WTC11 (cell line): Measurements from ENCODE around the gene SPAG8. TPM values are rescaled to one million over a fixed set of nuclear protein-coding genes. Genes with fewer than 3 reads are reported as not detected.

Experiments
- ESRRA ChIP-seq: sonication (generic); formaldehyde crosslinking; IDR thresholded peaks from 2 replicates; pipeline ENCODE4 v1.8.1; 2022; ENCODE audit warnings: mild to moderate bottlenecking, missing genetic modification reagents, borderline replicate concordance
- ETV6 ChIP-seq: sonication (generic); formaldehyde crosslinking; IDR thresholded peaks from 2 replicates; pipeline ENCODE4 v1.8.1; 2022; ENCODE audit warnings: mild to moderate bottlenecking, missing genetic modification reagents
- FOXK1 ChIP-seq: sonication (generic); formaldehyde crosslinking; IDR thresholded peaks from 2 replicates; pipeline ENCODE4 v1.8.0; 2022; ENCODE audit warnings: mild to moderate bottlenecking, moderate library complexity, missing genetic modification reagents
- MYBL2 ChIP-seq: sonication (generic); formaldehyde crosslinking; IDR thresholded peaks from 2 replicates; pipeline ENCODE4 v1.8.1; 2023; ENCODE audit warnings: mild to moderate bottlenecking, moderate library complexity, missing genetic modification reagents
- PRRX2 ChIP-seq: fragments of 250-450 bp; sonication (Bioruptor Pico); IDR thresholded peaks from 2 replicates; pipeline ENCODE4 v1.8.0; 2021; ENCODE audit warnings: mild to moderate bottlenecking
- TP53 ChIP-seq: sonication (generic); formaldehyde crosslinking; IDR thresholded peaks from 2 replicates; pipeline ENCODE4 v1.8.1; 2023; ENCODE audit warnings: mild to moderate bottlenecking, missing genetic modification reagents
- ZBTB21 ChIP-seq: sonication (generic); formaldehyde crosslinking; IDR thresholded peaks from 2 replicates; pipeline ENCODE4 v1.8.1; 2023; ENCODE audit warnings: mild to moderate bottlenecking, missing genetic modification reagents, borderline replicate concordance
- ZNF232 ChIP-seq: sonication (generic); formaldehyde crosslinking; IDR thresholded peaks from 2 replicates; pipeline ENCODE4 v1.8.0; 2022; ENCODE audit warnings: mild to moderate bottlenecking, missing genetic modification reagents
- total RNA-seq: library from RNA; stranded (reverse); gene quantifications from 3 replicates; pipeline ENCODE4 v1.2.3, GENCODE V29; 2021
- TF ChIP-seq, protein P1 (sequence below): sonication (generic); formaldehyde crosslinking; IDR thresholded peaks from 2 replicates; pipeline ENCODE4 v1.8.1; 2023; ENCODE audit warnings: mild to moderate bottlenecking, missing genetic modification reagents, borderline replicate concordance
- TF ChIP-seq, protein P2 (sequence below): sonication (generic); formaldehyde crosslinking; IDR thresholded peaks from 2 replicates; pipeline ENCODE4 v1.8.0; 2022; ENCODE audit warnings: mild to moderate bottlenecking, missing genetic modification reagents
- TF ChIP-seq, protein P3 (sequence below): sonication (generic); formaldehyde crosslinking; IDR thresholded peaks from 2 replicates; pipeline ENCODE4 v1.8.0; 2022; ENCODE audit warnings: mild to moderate bottlenecking, missing genetic modification reagents
- TF ChIP-seq, protein P4 (sequence below): sonication (generic); formaldehyde crosslinking; IDR thresholded peaks from 2 replicates; pipeline ENCODE4 v1.8.0; 2022; ENCODE audit warnings: mild to moderate bottlenecking, missing genetic modification reagents
- TF ChIP-seq, protein P5 (sequence below): fragments of 250-450 bp; sonication (Bioruptor Pico); IDR thresholded peaks from 2 replicates; pipeline ENCODE4 v1.9.0; 2021; ENCODE audit warnings: mild to moderate bottlenecking
- TF ChIP-seq, protein P6 (sequence below): sonication (generic); formaldehyde crosslinking; IDR thresholded peaks from 2 replicates; pipeline ENCODE4 v1.8.1; 2022; ENCODE audit warnings: mild to moderate bottlenecking, moderate library complexity, missing genetic modification reagents
- TF ChIP-seq, protein P7 (sequence below): sonication (generic); formaldehyde crosslinking; IDR thresholded peaks from 2 replicates; pipeline ENCODE4 v1.8.0; 2023; ENCODE audit warnings: missing genetic modification reagents
- TF ChIP-seq, protein P8 (sequence below): sonication (generic); formaldehyde crosslinking; IDR thresholded peaks from 2 replicates; pipeline ENCODE4 v1.8.0; 2023; ENCODE audit warnings: mild to moderate bottlenecking, missing genetic modification reagents
- TF ChIP-seq, protein P9 (sequence below): sonication (generic); formaldehyde crosslinking; IDR thresholded peaks from 2 replicates; pipeline ENCODE4 v1.8.1; 2023; ENCODE audit warnings: mild to moderate bottlenecking, moderate library complexity, missing genetic modification reagents
- TF ChIP-seq, protein P10 (sequence below): sonication (generic); formaldehyde crosslinking; IDR thresholded peaks from 2 replicates; pipeline ENCODE4 v1.8.1; 2023; ENCODE audit warnings: mild to moderate bottlenecking, missing genetic modification reagents, moderate library complexity

Gene SPAG8
- total RNA-seq, 1 experiment from 2014 or later = 0.72 TPM

DNA sequence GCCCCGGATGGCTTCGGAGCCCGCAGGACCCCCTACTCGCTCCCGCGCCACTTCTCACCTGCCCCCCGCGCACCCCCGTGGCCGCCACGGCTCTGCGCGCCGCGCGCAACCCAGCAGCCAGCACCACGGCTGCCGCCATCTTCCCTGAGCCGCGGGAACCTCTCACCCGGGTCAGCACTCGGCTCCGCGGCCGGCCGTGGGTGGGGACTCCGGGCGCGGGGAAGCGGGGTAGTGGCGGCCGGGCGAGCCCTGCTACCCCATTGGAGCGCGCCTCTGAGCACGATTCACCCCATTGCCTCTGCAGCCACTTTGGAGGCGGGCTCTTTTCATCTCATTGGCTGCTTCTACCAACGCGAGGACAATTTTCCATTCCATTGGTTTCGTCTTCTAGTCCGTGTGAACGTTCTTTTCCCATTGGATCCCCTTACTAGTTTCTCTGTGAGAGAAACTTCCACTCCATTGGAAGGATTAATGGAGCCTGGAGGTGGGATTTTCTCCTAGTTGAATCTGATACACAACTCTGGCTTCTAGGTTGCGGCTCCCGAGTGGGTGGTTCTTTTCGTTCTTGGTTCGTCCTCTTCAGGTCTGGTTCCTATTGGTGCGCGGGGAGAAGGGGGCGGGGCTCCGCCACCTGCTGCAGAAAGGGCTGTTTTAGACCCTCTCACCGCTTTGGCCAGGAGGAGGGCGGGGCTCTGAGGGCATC, 2.9 kb upstream of the SPAG8 start, which contains the start of gene HINT2 (continued):
- TF ChIP-seq, protein P1, sequence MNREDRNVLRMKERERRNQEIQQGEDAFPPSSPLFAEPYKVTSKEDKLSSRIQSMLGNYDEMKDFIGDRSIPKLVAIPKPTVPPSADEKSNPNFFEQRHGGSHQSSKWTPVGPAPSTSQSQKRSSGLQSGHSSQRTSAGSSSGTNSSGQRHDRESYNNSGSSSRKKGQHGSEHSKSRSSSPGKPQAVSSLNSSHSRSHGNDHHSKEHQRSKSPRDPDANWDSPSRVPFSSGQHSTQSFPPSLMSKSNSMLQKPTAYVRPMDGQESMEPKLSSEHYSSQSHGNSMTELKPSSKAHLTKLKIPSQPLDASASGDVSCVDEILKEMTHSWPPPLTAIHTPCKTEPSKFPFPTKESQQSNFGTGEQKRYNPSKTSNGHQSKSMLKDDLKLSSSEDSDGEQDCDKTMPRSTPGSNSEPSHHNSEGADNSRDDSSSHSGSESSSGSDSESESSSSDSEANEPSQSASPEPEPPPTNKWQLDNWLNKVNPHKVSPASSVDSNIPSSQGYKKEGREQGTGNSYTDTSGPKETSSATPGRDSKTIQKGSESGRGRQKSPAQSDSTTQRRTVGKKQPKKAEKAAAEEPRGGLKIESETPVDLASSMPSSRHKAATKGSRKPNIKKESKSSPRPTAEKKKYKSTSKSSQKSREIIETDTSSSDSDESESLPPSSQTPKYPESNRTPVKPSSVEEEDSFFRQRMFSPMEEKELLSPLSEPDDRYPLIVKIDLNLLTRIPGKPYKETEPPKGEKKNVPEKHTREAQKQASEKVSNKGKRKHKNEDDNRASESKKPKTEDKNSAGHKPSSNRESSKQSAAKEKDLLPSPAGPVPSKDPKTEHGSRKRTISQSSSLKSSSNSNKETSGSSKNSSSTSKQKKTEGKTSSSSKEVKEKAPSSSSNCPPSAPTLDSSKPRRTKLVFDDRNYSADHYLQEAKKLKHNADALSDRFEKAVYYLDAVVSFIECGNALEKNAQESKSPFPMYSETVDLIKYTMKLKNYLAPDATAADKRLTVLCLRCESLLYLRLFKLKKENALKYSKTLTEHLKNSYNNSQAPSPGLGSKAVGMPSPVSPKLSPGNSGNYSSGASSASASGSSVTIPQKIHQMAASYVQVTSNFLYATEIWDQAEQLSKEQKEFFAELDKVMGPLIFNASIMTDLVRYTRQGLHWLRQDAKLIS (CRISPR knock-in tag) = no peak
- TF ChIP-seq TP53 (CRISPR knock-in tag) (peak; percentile 74; the same call in 1 of the 2 replicates), ZBTB21 (CRISPR knock-in tag) (peak; percentile 73; the same call in 1 of the 2 replicates), FOXK1 (CRISPR knock-in tag) (0 out of 2 replicates have a peak, but pooled peaks have one; percentile 6), ZNF232 (peak; percentile 9; the same call in 1 of the 2 replicates), PRRX2 (CRISPR knock-in tag) (no peak), ESRRA (peak; percentile 68; the same call in 1 of the 2 replicates), ETV6 (CRISPR knock-in tag) (peak; percentile 63; the same call in 1 of the 2 replicates), MYBL2 (CRISPR knock-in tag) (peak; percentile 18; the same call in 1 of the 2 replicates)
- TF ChIP-seq, protein P2, sequence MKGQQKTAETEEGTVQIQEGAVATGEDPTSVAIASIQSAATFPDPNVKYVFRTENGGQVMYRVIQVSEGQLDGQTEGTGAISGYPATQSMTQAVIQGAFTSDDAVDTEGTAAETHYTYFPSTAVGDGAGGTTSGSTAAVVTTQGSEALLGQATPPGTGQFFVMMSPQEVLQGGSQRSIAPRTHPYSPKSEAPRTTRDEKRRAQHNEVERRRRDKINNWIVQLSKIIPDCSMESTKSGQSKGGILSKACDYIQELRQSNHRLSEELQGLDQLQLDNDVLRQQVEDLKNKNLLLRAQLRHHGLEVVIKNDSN (CRISPR knock-in tag) = 0 out of 2 replicates have a peak, but pooled peaks have one; percentile 4
- TF ChIP-seq, protein P3, sequence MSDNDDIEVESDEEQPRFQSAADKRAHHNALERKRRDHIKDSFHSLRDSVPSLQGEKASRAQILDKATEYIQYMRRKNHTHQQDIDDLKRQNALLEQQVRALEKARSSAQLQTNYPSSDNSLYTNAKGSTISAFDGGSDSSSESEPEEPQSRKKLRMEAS = peak; percentile 38; the same call in 1 of the 2 replicates
- TF ChIP-seq, protein P4, sequence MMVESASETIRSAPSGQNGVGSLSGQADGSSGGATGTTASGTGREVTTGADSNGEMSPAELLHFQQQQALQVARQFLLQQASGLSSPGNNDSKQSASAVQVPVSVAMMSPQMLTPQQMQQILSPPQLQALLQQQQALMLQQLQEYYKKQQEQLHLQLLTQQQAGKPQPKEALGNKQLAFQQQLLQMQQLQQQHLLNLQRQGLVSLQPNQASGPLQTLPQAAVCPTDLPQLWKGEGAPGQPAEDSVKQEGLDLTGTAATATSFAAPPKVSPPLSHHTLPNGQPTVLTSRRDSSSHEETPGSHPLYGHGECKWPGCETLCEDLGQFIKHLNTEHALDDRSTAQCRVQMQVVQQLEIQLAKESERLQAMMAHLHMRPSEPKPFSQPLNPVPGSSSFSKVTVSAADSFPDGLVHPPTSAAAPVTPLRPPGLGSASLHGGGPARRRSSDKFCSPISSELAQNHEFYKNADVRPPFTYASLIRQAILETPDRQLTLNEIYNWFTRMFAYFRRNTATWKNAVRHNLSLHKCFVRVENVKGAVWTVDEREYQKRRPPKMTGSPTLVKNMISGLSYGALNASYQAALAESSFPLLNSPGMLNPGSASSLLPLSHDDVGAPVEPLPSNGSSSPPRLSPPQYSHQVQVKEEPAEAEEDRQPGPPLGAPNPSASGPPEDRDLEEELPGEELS = no peak; the same call in 1 of the 2 replicates
- TF ChIP-seq, protein P5, sequence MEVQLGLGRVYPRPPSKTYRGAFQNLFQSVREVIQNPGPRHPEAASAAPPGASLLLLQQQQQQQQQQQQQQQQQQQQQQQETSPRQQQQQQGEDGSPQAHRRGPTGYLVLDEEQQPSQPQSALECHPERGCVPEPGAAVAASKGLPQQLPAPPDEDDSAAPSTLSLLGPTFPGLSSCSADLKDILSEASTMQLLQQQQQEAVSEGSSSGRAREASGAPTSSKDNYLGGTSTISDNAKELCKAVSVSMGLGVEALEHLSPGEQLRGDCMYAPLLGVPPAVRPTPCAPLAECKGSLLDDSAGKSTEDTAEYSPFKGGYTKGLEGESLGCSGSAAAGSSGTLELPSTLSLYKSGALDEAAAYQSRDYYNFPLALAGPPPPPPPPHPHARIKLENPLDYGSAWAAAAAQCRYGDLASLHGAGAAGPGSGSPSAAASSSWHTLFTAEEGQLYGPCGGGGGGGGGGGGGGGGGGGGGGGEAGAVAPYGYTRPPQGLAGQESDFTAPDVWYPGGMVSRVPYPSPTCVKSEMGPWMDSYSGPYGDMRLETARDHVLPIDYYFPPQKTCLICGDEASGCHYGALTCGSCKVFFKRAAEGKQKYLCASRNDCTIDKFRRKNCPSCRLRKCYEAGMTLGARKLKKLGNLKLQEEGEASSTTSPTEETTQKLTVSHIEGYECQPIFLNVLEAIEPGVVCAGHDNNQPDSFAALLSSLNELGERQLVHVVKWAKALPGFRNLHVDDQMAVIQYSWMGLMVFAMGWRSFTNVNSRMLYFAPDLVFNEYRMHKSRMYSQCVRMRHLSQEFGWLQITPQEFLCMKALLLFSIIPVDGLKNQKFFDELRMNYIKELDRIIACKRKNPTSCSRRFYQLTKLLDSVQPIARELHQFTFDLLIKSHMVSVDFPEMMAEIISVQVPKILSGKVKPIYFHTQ (CRISPR knock-in tag) = no peak
- TF ChIP-seq, protein P6, sequence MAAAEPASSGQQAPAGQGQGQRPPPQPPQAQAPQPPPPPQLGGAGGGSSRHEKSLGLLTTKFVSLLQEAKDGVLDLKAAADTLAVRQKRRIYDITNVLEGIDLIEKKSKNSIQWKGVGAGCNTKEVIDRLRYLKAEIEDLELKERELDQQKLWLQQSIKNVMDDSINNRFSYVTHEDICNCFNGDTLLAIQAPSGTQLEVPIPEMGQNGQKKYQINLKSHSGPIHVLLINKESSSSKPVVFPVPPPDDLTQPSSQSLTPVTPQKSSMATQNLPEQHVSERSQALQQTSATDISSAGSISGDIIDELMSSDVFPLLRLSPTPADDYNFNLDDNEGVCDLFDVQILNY = peak; percentile 77; the same call in 1 of the 2 replicates
- TF ChIP-seq, protein P7, sequence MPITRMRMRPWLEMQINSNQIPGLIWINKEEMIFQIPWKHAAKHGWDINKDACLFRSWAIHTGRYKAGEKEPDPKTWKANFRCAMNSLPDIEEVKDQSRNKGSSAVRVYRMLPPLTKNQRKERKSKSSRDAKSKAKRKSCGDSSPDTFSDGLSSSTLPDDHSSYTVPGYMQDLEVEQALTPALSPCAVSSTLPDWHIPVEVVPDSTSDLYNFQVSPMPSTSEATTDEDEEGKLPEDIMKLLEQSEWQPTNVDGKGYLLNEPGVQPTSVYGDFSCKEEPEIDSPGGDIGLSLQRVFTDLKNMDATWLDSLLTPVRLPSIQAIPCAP (CRISPR knock-in tag) = peak; percentile 49; the same call in 1 of the 2 replicates
- TF ChIP-seq, protein P8, sequence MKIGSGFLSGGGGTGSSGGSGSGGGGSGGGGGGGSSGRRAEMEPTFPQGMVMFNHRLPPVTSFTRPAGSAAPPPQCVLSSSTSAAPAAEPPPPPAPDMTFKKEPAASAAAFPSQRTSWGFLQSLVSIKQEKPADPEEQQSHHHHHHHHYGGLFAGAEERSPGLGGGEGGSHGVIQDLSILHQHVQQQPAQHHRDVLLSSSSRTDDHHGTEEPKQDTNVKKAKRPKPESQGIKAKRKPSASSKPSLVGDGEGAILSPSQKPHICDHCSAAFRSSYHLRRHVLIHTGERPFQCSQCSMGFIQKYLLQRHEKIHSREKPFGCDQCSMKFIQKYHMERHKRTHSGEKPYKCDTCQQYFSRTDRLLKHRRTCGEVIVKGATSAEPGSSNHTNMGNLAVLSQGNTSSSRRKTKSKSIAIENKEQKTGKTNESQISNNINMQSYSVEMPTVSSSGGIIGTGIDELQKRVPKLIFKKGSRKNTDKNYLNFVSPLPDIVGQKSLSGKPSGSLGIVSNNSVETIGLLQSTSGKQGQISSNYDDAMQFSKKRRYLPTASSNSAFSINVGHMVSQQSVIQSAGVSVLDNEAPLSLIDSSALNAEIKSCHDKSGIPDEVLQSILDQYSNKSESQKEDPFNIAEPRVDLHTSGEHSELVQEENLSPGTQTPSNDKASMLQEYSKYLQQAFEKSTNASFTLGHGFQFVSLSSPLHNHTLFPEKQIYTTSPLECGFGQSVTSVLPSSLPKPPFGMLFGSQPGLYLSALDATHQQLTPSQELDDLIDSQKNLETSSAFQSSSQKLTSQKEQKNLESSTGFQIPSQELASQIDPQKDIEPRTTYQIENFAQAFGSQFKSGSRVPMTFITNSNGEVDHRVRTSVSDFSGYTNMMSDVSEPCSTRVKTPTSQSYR = no peak
- TF ChIP-seq, protein P9, sequence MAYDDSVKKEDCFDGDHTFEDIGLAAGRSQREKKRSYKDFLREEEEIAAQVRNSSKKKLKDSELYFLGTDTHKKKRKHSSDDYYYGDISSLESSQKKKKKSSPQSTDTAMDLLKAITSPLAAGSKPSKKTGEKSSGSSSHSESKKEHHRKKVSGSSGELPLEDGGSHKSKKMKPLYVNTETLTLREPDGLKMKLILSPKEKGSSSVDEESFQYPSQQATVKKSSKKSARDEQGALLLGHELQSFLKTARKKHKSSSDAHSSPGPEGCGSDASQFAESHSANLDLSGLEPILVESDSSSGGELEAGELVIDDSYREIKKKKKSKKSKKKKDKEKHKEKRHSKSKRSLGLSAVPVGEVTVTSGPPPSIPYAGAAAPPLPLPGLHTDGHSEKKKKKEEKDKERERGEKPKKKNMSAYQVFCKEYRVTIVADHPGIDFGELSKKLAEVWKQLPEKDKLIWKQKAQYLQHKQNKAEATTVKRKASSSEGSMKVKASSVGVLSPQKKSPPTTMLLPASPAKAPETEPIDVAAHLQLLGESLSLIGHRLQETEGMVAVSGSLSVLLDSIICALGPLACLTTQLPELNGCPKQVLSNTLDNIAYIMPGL (CRISPR knock-in tag) = peak; percentile 56; the same call in 1 of the 2 replicates
- TF ChIP-seq, protein P10, sequence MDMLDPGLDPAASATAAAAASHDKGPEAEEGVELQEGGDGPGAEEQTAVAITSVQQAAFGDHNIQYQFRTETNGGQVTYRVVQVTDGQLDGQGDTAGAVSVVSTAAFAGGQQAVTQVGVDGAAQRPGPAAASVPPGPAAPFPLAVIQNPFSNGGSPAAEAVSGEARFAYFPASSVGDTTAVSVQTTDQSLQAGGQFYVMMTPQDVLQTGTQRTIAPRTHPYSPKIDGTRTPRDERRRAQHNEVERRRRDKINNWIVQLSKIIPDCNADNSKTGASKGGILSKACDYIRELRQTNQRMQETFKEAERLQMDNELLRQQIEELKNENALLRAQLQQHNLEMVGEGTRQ (CRISPR knock-in tag) = 0 out of 2 replicates have a peak, but pooled peaks have one; percentile 38
